SK-N-SH treated with all-trans-retinoic acid at 6 μM for 48 hours (cell line): ENCODE data around the gene GAMT.

Experiments
- ARNTL ChIP-seq: fragments of 450-650 bp; formaldehyde crosslinking; IDR thresholded peaks from 2 replicates; pipeline ENCODE4 v1.5.0; 2020; ENCODE audit warnings: low read depth, mild to moderate bottlenecking, moderate library complexity, borderline replicate concordance
- ESRRG ChIP-seq: fragments of 250-450 bp; sonication (Bioruptor Pico); IDR thresholded peaks from 2 replicates; pipeline ENCODE4 v1.6.1; 2021; ENCODE audit warnings: mild to moderate bottlenecking
- GLIS3 ChIP-seq: fragments of 250-450 bp; sonication (Bioruptor Pico); IDR thresholded peaks from 2 replicates; pipeline ENCODE4 v1.5.0; 2020; ENCODE audit warnings: mild to moderate bottlenecking, moderate library complexity
- ISL1 ChIP-seq: fragments of 250-450 bp; sonication (Bioruptor Pico); IDR thresholded peaks from 2 replicates; pipeline ENCODE4 v2.1.2; 2022; ENCODE audit warnings: mild to moderate bottlenecking, moderate library complexity
- PPARA ChIP-seq: fragments of 250-450 bp; sonication (Bioruptor Pico); IDR thresholded peaks from 2 replicates; pipeline ENCODE4 v1.5.0; 2020; ENCODE audit warnings: mild to moderate bottlenecking, borderline replicate concordance
- RARB ChIP-seq: fragments of 250-450 bp; sonication (Bioruptor Pico); IDR thresholded peaks from 2 replicates; pipeline ENCODE4 v1.8.0; 2021; ENCODE audit warnings: mild to moderate bottlenecking, moderate library complexity
- TCF4 ChIP-seq: fragments of 250-450 bp; sonication (Bioruptor Pico); IDR thresholded peaks from 2 replicates; pipeline ENCODE4 v1.8.0; 2021; ENCODE audit warnings: mild to moderate bottlenecking, moderate library complexity, borderline replicate concordance
- ZFP3 ChIP-seq: fragments of 250-450 bp; sonication (Bioruptor Pico); IDR thresholded peaks from 2 replicates; pipeline ENCODE4 v1.5.0; 2020; ENCODE audit warnings: mild to moderate bottlenecking, moderate library complexity
- ZFP30 ChIP-seq: fragments of 450-650 bp; formaldehyde crosslinking; IDR thresholded peaks from 2 replicates; pipeline ENCODE4 v1.5.0; 2022; ENCODE audit warnings: mild to moderate bottlenecking, moderate library complexity
- ZNF8 ChIP-seq: fragments of 450-650 bp; formaldehyde crosslinking; IDR thresholded peaks from 2 replicates; pipeline ENCODE4 v1.5.0; 2020; ENCODE audit warnings: mild to moderate bottlenecking, moderate library complexity
- TF ChIP-seq, protein P1 (sequence below): fragments of 250-450 bp; sonication (Bioruptor Pico); IDR thresholded peaks from 2 replicates; pipeline ENCODE4 v1.8.0; 2020; ENCODE audit warnings: mild to moderate bottlenecking, moderate library complexity, borderline replicate concordance
- TF ChIP-seq, protein P2 (sequence below): fragments of 250-450 bp; sonication (Bioruptor Pico); IDR thresholded peaks from 2 replicates; pipeline ENCODE4 v1.5.1; 2020; ENCODE audit warnings: low read depth, mild to moderate bottlenecking, moderate library complexity
- TF ChIP-seq, protein P3 (sequence below): fragments of 250-450 bp; sonication (Bioruptor Pico); IDR thresholded peaks from 2 replicates; pipeline ENCODE4 v1.5.1; 2021; ENCODE audit warnings: mild to moderate bottlenecking, moderate library complexity
- TF ChIP-seq, protein P4 (sequence below): fragments of 250-450 bp; sonication (Bioruptor Pico); IDR thresholded peaks from 2 replicates; pipeline ENCODE4 v1.5.0; 2020; ENCODE audit warnings: mild to moderate bottlenecking, moderate library complexity

DNA sequence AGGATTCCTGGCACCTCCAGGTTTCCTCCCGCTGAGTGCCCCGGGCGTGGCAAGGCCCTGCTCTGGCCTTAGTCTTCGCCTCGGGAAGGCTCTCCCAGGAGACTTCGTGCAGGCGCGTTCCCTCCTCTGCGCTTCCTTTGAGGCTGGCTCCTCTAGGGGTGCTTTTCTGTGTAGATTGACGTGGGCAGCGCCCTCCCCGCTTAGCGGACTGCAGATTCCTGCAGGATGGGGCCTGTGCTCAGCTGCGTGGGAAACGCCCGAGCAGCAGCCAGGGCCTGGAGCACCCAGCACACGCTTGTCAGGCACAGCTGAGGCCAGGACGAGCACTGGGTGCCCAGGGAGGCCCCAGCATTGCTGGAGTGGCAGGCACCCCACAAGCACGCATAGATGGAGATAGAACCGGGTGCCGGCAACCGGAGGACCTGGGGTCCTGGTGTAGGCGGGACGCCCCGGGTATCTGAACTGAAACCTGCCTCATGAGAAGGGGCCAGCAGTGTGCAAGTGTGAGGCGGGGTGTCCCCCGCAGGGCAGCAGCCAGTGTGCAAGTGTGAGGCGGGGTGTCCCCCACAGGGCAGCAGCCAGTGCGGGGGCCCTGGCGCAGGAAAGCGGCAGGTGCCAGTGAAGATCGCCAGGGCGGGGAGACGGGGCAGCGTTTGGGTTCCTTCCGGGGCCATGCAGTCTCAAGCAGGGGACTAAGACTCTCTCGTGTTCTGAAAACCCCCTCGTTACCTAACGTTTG is 14.2 kb downstream of the GAMT start:
- TF ChIP-seq RARB (CRISPR knock-in tag) (no peak), ISL1 (CRISPR knock-in tag) (no peak), ESRRG (CRISPR knock-in tag) (no peak), ARNTL (CRISPR knock-in tag) (no peak), ZNF8 (CRISPR knock-in tag) (no peak), ZFP3 (CRISPR knock-in tag) (no peak), PPARA (no peak), ZFP30 (CRISPR knock-in tag) (no peak), GLIS3 (CRISPR knock-in tag) (no peak), TCF4 (CRISPR knock-in tag) (no peak)
- TF ChIP-seq, protein P1, sequence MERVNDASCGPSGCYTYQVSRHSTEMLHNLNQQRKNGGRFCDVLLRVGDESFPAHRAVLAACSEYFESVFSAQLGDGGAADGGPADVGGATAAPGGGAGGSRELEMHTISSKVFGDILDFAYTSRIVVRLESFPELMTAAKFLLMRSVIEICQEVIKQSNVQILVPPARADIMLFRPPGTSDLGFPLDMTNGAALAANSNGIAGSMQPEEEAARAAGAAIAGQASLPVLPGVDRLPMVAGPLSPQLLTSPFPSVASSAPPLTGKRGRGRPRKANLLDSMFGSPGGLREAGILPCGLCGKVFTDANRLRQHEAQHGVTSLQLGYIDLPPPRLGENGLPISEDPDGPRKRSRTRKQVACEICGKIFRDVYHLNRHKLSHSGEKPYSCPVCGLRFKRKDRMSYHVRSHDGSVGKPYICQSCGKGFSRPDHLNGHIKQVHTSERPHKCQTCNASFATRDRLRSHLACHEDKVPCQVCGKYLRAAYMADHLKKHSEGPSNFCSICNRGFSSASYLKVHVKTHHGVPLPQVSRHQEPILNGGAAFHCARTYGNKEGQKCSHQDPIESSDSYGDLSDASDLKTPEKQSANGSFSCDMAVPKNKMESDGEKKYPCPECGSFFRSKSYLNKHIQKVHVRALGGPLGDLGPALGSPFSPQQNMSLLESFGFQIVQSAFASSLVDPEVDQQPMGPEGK (CRISPR knock-in tag), result no peak
- TF ChIP-seq, protein P2, sequence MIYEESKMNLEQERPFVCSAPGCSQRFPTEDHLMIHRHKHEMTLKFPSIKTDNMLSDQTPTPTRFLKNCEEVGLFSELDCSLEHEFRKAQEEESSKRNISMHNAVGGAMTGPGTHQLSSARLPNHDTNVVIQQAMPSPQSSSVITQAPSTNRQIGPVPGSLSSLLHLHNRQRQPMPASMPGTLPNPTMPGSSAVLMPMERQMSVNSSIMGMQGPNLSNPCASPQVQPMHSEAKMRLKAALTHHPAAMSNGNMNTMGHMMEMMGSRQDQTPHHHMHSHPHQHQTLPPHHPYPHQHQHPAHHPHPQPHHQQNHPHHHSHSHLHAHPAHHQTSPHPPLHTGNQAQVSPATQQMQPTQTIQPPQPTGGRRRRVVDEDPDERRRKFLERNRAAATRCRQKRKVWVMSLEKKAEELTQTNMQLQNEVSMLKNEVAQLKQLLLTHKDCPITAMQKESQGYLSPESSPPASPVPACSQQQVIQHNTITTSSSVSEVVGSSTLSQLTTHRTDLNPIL, result no peak
- TF ChIP-seq, protein P3, sequence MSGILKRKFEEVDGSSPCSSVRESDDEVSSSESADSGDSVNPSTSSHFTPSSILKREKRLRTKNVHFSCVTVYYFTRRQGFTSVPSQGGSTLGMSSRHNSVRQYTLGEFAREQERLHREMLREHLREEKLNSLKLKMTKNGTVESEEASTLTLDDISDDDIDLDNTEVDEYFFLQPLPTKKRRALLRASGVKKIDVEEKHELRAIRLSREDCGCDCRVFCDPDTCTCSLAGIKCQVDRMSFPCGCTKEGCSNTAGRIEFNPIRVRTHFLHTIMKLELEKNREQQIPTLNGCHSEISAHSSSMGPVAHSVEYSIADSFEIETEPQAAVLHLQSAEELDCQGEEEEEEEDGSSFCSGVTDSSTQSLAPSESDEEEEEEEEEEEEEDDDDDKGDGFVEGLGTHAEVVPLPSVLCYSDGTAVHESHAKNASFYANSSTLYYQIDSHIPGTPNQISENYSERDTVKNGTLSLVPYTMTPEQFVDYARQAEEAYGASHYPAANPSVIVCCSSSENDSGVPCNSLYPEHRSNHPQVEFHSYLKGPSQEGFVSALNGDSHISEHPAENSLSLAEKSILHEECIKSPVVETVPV, result no peak
- TF ChIP-seq, protein P4, sequence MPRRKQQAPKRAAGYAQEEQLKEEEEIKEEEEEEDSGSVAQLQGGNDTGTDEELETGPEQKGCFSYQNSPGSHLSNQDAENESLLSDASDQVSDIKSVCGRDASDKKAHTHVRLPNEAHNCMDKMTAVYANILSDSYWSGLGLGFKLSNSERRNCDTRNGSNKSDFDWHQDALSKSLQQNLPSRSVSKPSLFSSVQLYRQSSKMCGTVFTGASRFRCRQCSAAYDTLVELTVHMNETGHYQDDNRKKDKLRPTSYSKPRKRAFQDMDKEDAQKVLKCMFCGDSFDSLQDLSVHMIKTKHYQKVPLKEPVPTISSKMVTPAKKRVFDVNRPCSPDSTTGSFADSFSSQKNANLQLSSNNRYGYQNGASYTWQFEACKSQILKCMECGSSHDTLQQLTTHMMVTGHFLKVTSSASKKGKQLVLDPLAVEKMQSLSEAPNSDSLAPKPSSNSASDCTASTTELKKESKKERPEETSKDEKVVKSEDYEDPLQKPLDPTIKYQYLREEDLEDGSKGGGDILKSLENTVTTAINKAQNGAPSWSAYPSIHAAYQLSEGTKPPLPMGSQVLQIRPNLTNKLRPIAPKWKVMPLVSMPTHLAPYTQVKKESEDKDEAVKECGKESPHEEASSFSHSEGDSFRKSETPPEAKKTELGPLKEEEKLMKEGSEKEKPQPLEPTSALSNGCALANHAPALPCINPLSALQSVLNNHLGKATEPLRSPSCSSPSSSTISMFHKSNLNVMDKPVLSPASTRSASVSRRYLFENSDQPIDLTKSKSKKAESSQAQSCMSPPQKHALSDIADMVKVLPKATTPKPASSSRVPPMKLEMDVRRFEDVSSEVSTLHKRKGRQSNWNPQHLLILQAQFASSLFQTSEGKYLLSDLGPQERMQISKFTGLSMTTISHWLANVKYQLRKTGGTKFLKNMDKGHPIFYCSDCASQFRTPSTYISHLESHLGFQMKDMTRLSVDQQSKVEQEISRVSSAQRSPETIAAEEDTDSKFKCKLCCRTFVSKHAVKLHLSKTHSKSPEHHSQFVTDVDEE (CRISPR knock-in tag), result no peak
